Measurements from ENCODE around the gene HDAC1.

HDAC1 gene

GRCh38 chr1:32352831-32353383 is 61.0 kb downstream of the HDAC1 start:
- TF ChIP-seq MAX (IDR thresholded peaks at IDR 0.05) (no peak), TAF1 (IDR thresholded peaks at IDR 0.05; ENCODE audit: low read depth) (no peak), RAD21 (IDR thresholded peaks at IDR 0.05; ENCODE audit: low read depth) (no peak), NFIC (IDR thresholded peaks at IDR 0.05) (no peak), REST (IDR thresholded peaks at IDR 0.05; ENCODE audit: low read depth) (no peak), TCF12 (IDR thresholded peaks at IDR 0.05; ENCODE audit: low read depth) (no peak), FOXM1 (IDR thresholded peaks at IDR 0.05; ENCODE audit: borderline replicate concordance, low read depth) (no peak), EGR1 (IDR thresholded peaks at IDR 0.05) (no peak), CEBPB (IDR thresholded peaks at IDR 0.05) (no peak), EP300 (IDR thresholded peaks at IDR 0.05; ENCODE audit: borderline replicate concordance) (no peak), ZBTB7A (IDR thresholded peaks at IDR 0.05; ENCODE audit: low read depth) (no peak), CREB1 (IDR thresholded peaks at IDR 0.05; ENCODE audit: low read depth) (no peak), YY1 (IDR thresholded peaks at IDR 0.05; ENCODE audit: low read depth) (no peak), TEAD4 (IDR thresholded peaks at IDR 0.05) (no peak)

GRCh38 chr1:32353431-32353830 is 61.5 kb downstream of the HDAC1 start:
- TF ChIP-seq EGR1 (IDR thresholded peaks at IDR 0.05) (no peak), YY1 (IDR thresholded peaks at IDR 0.05; ENCODE audit: low read depth) (no peak), TCF12 (IDR thresholded peaks at IDR 0.05; ENCODE audit: low read depth) (no peak), TEAD4 (IDR thresholded peaks at IDR 0.05) (no peak), NFIC (IDR thresholded peaks at IDR 0.05) (no peak), USF1 (IDR thresholded peaks at IDR 0.05) (no peak), RAD21 (IDR thresholded peaks at IDR 0.05; ENCODE audit: low read depth) (no peak), EP300 (IDR thresholded peaks at IDR 0.05; ENCODE audit: borderline replicate concordance) (no peak), REST (IDR thresholded peaks at IDR 0.05; ENCODE audit: low read depth) (no peak)

GRCh38 chr1:32353886-32354570 is 62.1 kb downstream of the HDAC1 start:
- no peak for TF ChIP-seq TEAD4 (IDR thresholded peaks at IDR 0.05)
- no peak for TF ChIP-seq CEBPB (IDR thresholded peaks at IDR 0.05)
- no peak for TF ChIP-seq FOXM1 (IDR thresholded peaks at IDR 0.05; ENCODE audit: borderline replicate concordance, low read depth)
- no peak for TF ChIP-seq TCF12 (IDR thresholded peaks at IDR 0.05; ENCODE audit: low read depth)
- no peak for TF ChIP-seq EP300 (IDR thresholded peaks at IDR 0.05; ENCODE audit: borderline replicate concordance)
- no peak for TF ChIP-seq REST (IDR thresholded peaks at IDR 0.05; ENCODE audit: low read depth)
- no peak for TF ChIP-seq NFIC (IDR thresholded peaks at IDR 0.05)
- no peak for TF ChIP-seq YY1 (IDR thresholded peaks at IDR 0.05; ENCODE audit: low read depth)
- no peak for TF ChIP-seq USF1 (IDR thresholded peaks at IDR 0.05)
- TF ChIP-seq CREB1 (IDR thresholded peaks at IDR 0.05; ENCODE audit: low read depth): no peak
- TF ChIP-seq TAF1 (IDR thresholded peaks at IDR 0.05; ENCODE audit: low read depth): no peak

GRCh38 chr1:32356478-32356877 is 64.6 kb downstream of the HDAC1 start:
- TF ChIP-seq USF1 (IDR thresholded peaks at IDR 0.05) (no peak), REST (IDR thresholded peaks at IDR 0.05; ENCODE audit: low read depth) (no peak), MAX (IDR thresholded peaks at IDR 0.05) (no peak), CEBPB (IDR thresholded peaks at IDR 0.05) (no peak), NFIC (IDR thresholded peaks at IDR 0.05) (no peak), EGR1 (IDR thresholded peaks at IDR 0.05) (no peak), TEAD4 (IDR thresholded peaks at IDR 0.05) (no peak)

Data from Ishikawa (cell line).